Gastroesophageal sphincter (tissue), 3 donors: ENCODE results near the gene MAP6.

Source experiments
- CTCF ChIP-seq, 4 experiments: fragments of 200-600 bp in 2 of 4; fragments of 450-650 bp in 2 of 4; sonication (generic) in 1 of 4; IDR thresholded peaks; one replicate each; pipeline ENCODE4 v1.5.1; 2017 to 2019; ENCODE audit warnings: antibody characterized with exemption in 4 of 4, mild to moderate bottlenecking in 2 of 4, moderate library complexity in 2 of 4
- EP300 ChIP-seq: sonication (generic); formaldehyde crosslinking; IDR thresholded peaks from one replicate; pipeline ENCODE4 v1.6.1; 2017; ENCODE audit warnings: antibody characterized with exemption, mild to moderate bottlenecking
- POLR2A ChIP-seq, 2 donors: fragments of 450-650 bp; IDR thresholded peaks; one replicate each; pipeline ENCODE4 v1.6.1; 2017; ENCODE audit warnings: antibody characterized with exemption in 2 of 2, mild to moderate bottlenecking in 2 of 2, moderate library complexity in 1 of 2
- POLR2AphosphoS5 ChIP-seq: sonication (generic); formaldehyde crosslinking; IDR thresholded peaks from one replicate; pipeline ENCODE4 v1.6.1; 2017; ENCODE audit warnings: antibody characterized with exemption

GRCh38 chr11:75677275-75677674 is 8.4 kb upstream of the MAP6 start:
- TF ChIP-seq POLR2AphosphoS5: no peak
- no peak for TF ChIP-seq CTCF (IDR thresholded peaks at IDR 0.05)
- no peak for TF ChIP-seq POLR2A (IDR thresholded peaks at IDR 0.05)
- no peak for TF ChIP-seq EP300
